ENCODE results near the gene CABP4. TPM values are rescaled to one million over a fixed set of nuclear protein-coding genes. Genes with fewer than 3 reads are reported as not detected.

Gene CABP4
- total RNA-seq, 1 experiment from 2014 or later = not detected

- no peaks in the 10 kb centered on the region for H3K36me3 Mint-ChIP-seq
- H3K4me1 Mint-ChIP-seq = peaks cover 23% of the 10 kb centered on the region
- H3K27me3 Mint-ChIP-seq (ENCODE audit: low read depth) = peaks cover 6% of the 10 kb centered on the region; the same call in 1 of the 2 replicates
- DNase-seq (ENCODE audit: low spot score) (peak; percentile 91), ATAC-seq (peak; percentile 78)
- H3K27ac Mint-ChIP-seq = 0 out of 2 replicates have a peak overlapping the region, but pooled peaks have one; percentile 45
- peak overlapping the region; percentile 79 for H3K4me3 Mint-ChIP-seq
- H3K9me3 Mint-ChIP-seq = no peaks in the 10 kb centered on the region
- CTCF ChIA-PET = interaction anchor here (1.0 kb wide), 2 partner anchors 63 to 113 kb away, joined by 3 to 4 read pairs; partner anchors contain the start of gene PPP1CA
- POLR2A ChIA-PET = interaction anchor here (0.6 to 1.1 kb wide), 4 partner anchors 91 to 1163 kb away, joined by 3 to 4 read pairs (median 3); partner anchors contain the start of gene POLD4
- no peak for TF ChIP-seq GTF2I (CRISPR knock-in tag; conservative IDR thresholded peaks at IDR 0.05)
- TF ChIP-seq ESRRA (CRISPR knock-in tag; IDR thresholded peaks at IDR 0.05; ENCODE audit: borderline replicate concordance) = no peak
- TF ChIP-seq ATF1 (CRISPR knock-in tag; IDR thresholded peaks at IDR 0.05) = no peak
- TF ChIP-seq ELF4 (CRISPR knock-in tag; IDR thresholded peaks at IDR 0.05; ENCODE audit: low read depth) = no peak
- no peak for TF ChIP-seq ZBTB21 (CRISPR knock-in tag; IDR thresholded peaks at IDR 0.05; ENCODE audit: borderline replicate concordance)
- no peak for TF ChIP-seq ERG (CRISPR knock-in tag; IDR thresholded peaks at IDR 0.05)
- no peak for TF ChIP-seq JAZF1 (CRISPR knock-in tag; IDR thresholded peaks at IDR 0.05)
- TF ChIP-seq PREB (CRISPR knock-in tag; IDR thresholded peaks at IDR 0.05; ENCODE audit: borderline replicate concordance) = no peak
- 0 out of 2 replicates have a peak, but pooled peaks have one; percentile 67 for TF ChIP-seq E2F1 (CRISPR knock-in tag; IDR thresholded peaks at IDR 0.05)
- no peak for TF ChIP-seq RORB (CRISPR knock-in tag; IDR thresholded peaks at IDR 0.05)
- no peak for TF ChIP-seq TEAD1 (CRISPR knock-in tag; IDR thresholded peaks at IDR 0.05)
- TF ChIP-seq, protein P1, sequence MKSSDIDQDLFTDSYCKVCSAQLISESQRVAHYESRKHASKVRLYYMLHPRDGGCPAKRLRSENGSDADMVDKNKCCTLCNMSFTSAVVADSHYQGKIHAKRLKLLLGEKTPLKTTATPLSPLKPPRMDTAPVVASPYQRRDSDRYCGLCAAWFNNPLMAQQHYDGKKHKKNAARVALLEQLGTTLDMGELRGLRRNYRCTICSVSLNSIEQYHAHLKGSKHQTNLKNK (CRISPR knock-in tag; IDR thresholded peaks at IDR 0.05) = no peak
- TF ChIP-seq ZNF232 (CRISPR knock-in tag; IDR thresholded peaks at IDR 0.05) = 0 out of 2 replicates have a peak, but pooled peaks have one; percentile 19
- TF ChIP-seq FOXK1 (CRISPR knock-in tag; IDR thresholded peaks at IDR 0.05) = peak; percentile 72; the same call in 1 of the 2 replicates
- TF ChIP-seq CREB1 (CRISPR knock-in tag; IDR thresholded peaks at IDR 0.05) = 0 out of 2 replicates have a peak, but pooled peaks have one; percentile 24
- TF ChIP-seq, protein P2, sequence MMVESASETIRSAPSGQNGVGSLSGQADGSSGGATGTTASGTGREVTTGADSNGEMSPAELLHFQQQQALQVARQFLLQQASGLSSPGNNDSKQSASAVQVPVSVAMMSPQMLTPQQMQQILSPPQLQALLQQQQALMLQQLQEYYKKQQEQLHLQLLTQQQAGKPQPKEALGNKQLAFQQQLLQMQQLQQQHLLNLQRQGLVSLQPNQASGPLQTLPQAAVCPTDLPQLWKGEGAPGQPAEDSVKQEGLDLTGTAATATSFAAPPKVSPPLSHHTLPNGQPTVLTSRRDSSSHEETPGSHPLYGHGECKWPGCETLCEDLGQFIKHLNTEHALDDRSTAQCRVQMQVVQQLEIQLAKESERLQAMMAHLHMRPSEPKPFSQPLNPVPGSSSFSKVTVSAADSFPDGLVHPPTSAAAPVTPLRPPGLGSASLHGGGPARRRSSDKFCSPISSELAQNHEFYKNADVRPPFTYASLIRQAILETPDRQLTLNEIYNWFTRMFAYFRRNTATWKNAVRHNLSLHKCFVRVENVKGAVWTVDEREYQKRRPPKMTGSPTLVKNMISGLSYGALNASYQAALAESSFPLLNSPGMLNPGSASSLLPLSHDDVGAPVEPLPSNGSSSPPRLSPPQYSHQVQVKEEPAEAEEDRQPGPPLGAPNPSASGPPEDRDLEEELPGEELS (CRISPR knock-in tag; IDR thresholded peaks at IDR 0.05) = 0 out of 2 replicates have a peak, but pooled peaks have one; percentile 66
- 0 out of 2 replicates have a peak, but pooled peaks have one; percentile 60 for TF ChIP-seq ZNF281 (CRISPR knock-in tag; IDR thresholded peaks at IDR 0.05)
- TF ChIP-seq EMX1 (CRISPR knock-in tag; IDR thresholded peaks at IDR 0.05) = no peak
- 0 out of 2 replicates have a peak, but pooled peaks have one; percentile 28 for TF ChIP-seq SP1 (CRISPR knock-in tag; conservative IDR thresholded peaks at IDR 0.05)
- no peak for TF ChIP-seq CREM (CRISPR knock-in tag; IDR thresholded peaks at IDR 0.05)
- TF ChIP-seq, protein P3, sequence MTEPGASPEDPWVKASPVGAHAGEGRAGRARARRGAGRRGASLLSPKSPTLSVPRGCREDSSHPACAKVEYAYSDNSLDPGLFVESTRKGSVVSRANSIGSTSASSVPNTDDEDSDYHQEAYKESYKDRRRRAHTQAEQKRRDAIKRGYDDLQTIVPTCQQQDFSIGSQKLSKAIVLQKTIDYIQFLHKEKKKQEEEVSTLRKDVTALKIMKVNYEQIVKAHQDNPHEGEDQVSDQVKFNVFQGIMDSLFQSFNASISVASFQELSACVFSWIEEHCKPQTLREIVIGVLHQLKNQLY (CRISPR knock-in tag; IDR thresholded peaks at IDR 0.05) = no peak
- TF ChIP-seq, protein P4, sequence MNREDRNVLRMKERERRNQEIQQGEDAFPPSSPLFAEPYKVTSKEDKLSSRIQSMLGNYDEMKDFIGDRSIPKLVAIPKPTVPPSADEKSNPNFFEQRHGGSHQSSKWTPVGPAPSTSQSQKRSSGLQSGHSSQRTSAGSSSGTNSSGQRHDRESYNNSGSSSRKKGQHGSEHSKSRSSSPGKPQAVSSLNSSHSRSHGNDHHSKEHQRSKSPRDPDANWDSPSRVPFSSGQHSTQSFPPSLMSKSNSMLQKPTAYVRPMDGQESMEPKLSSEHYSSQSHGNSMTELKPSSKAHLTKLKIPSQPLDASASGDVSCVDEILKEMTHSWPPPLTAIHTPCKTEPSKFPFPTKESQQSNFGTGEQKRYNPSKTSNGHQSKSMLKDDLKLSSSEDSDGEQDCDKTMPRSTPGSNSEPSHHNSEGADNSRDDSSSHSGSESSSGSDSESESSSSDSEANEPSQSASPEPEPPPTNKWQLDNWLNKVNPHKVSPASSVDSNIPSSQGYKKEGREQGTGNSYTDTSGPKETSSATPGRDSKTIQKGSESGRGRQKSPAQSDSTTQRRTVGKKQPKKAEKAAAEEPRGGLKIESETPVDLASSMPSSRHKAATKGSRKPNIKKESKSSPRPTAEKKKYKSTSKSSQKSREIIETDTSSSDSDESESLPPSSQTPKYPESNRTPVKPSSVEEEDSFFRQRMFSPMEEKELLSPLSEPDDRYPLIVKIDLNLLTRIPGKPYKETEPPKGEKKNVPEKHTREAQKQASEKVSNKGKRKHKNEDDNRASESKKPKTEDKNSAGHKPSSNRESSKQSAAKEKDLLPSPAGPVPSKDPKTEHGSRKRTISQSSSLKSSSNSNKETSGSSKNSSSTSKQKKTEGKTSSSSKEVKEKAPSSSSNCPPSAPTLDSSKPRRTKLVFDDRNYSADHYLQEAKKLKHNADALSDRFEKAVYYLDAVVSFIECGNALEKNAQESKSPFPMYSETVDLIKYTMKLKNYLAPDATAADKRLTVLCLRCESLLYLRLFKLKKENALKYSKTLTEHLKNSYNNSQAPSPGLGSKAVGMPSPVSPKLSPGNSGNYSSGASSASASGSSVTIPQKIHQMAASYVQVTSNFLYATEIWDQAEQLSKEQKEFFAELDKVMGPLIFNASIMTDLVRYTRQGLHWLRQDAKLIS (CRISPR knock-in tag; IDR thresholded peaks at IDR 0.05; ENCODE audit: borderline replicate concordance) = 0 out of 2 replicates have a peak, but pooled peaks have one; percentile 39
- TF ChIP-seq ZNF263 (CRISPR knock-in tag; IDR thresholded peaks at IDR 0.05; ENCODE audit: low read depth) = no peak
These were observed 9.4 kb downstream of the CABP4 start for GRCh38 chr11:67464411-67465188.
